GM12873 (cell line): ENCODE measurements around the gene APOA4.

ENCODE experiments used
- CTCF ChIP-seq: IDR thresholded peaks from 2 replicates; pipeline ENCODE4 v1.5.1; 2012; ENCODE audit warnings: low read depth, mild to moderate bottlenecking, moderate library complexity, low read length, control low read depth; ENCODE audit not compliant: insufficient read depth; ENCODE audit errors: missing control alignments

The APOA4 gene

GRCh38 chr11:116821050-116821918 lies 1.8 kb downstream of the APOA4 start:
- no peak for TF ChIP-seq CTCF

GRCh38 chr11:116819049-116819448 lies 4.1 kb downstream of the APOA4 start:
- no peak for TF ChIP-seq CTCF

GRCh38 chr11:116814502-116814901 lies 8.6 kb downstream of the APOA4 start:
- no peak for TF ChIP-seq CTCF

- no peak for TF ChIP-seq CTCF
Measured at GRCh38 chr11:116813781-116814471, 9.2 kb downstream of the APOA4 start.

GRCh38 chr11:116813170-116813569 lies 9.9 kb downstream of the APOA4 start:
- no peak for TF ChIP-seq CTCF

- no peak for TF ChIP-seq CTCF
Measured at GRCh38 chr11:116812109-116812508, 11.0 kb downstream of the APOA4 start.

- no peak for TF ChIP-seq CTCF
Measured at GRCh38 chr11:116811194-116811593, 11.9 kb downstream of the APOA4 start.
